C4-2B (cell line): ENCODE results near the gene PUS10.

Experiments used
- H3K27ac ChIP-seq: fragments of 450-650 bp; 2 replicates; pipeline ENCODE4 v1.5.1; 2017
- ZFX ChIP-seq: fragments of 450-650 bp; IDR thresholded peaks from 2 replicates; pipeline ENCODE4 v1.6.1; 2017
- TF ChIP-seq, protein P1 (sequence below): fragments of 450-650 bp; conservative IDR thresholded peaks from 2 replicates; pipeline ENCODE4 v1.5.1; 2017; ENCODE audit warnings: mild to moderate bottlenecking

PUS10 gene, protein sequence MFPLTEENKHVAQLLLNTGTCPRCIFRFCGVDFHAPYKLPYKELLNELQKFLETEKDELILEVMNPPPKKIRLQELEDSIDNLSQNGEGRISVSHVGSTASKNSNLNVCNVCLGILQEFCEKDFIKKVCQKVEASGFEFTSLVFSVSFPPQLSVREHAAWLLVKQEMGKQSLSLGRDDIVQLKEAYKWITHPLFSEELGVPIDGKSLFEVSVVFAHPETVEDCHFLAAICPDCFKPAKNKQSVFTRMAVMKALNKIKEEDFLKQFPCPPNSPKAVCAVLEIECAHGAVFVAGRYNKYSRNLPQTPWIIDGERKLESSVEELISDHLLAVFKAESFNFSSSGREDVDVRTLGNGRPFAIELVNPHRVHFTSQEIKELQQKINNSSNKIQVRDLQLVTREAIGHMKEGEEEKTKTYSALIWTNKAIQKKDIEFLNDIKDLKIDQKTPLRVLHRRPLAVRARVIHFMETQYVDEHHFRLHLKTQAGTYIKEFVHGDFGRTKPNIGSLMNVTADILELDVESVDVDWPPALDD

DNA sequence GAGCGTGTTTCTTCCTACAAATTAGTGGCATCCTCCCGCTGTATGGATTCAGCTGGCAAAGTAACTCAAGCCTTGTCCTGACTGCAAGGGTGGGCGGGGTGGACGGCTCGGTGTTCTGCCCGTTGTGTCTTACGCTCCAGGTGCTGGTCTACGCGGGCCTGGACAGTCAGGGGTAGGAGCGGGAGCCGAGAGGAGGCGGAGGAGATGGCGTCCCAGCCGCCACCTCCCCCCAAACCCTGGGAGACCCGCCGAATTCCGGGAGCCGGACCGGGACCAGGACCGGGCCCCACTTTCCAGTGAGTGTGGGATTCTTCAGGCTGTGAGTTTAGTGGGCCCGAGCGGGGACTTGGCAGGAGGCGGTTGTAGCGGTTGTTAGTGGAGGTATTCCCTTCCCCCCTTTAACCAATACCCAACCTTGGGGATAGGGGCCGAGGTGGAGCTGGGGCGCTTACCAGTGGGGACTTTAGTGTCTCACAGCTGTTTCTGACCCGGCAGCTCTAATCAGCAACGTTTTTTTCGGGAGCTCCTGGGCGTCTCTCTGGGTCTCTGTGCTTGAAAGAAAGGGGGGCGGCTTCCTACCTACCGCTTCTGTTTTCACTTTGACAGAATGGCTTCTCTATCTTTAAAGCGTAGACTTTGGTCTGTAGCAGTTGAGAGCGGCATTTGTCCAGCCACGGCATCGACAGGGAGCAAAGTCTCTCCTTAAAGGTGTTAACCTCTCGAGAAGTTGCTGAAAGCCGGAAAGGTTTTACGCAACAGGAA lies at the start of gene PUS10, which contains the start of gene PEX13:
Gene PUS10 (minus strand): TSS at position 700 of the 762 bp plus-strand sequence. CDS start 6,365 bp downstream, outside the sequence.
Gene PEX13 (plus strand): TSS at position 165 of the 762 bp plus-strand sequence. CDS start 40 bp downstream, at position 205.
- peak within 1 kb of the TSS; percentile 91 for H3K27ac ChIP-seq
- TF ChIP-seq, protein P1, sequence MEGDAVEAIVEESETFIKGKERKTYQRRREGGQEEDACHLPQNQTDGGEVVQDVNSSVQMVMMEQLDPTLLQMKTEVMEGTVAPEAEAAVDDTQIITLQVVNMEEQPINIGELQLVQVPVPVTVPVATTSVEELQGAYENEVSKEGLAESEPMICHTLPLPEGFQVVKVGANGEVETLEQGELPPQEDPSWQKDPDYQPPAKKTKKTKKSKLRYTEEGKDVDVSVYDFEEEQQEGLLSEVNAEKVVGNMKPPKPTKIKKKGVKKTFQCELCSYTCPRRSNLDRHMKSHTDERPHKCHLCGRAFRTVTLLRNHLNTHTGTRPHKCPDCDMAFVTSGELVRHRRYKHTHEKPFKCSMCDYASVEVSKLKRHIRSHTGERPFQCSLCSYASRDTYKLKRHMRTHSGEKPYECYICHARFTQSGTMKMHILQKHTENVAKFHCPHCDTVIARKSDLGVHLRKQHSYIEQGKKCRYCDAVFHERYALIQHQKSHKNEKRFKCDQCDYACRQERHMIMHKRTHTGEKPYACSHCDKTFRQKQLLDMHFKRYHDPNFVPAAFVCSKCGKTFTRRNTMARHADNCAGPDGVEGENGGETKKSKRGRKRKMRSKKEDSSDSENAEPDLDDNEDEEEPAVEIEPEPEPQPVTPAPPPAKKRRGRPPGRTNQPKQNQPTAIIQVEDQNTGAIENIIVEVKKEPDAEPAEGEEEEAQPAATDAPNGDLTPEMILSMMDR = no peak
- peak; percentile 28; the same call in 1 of the 2 replicates for TF ChIP-seq ZFX

DNA sequence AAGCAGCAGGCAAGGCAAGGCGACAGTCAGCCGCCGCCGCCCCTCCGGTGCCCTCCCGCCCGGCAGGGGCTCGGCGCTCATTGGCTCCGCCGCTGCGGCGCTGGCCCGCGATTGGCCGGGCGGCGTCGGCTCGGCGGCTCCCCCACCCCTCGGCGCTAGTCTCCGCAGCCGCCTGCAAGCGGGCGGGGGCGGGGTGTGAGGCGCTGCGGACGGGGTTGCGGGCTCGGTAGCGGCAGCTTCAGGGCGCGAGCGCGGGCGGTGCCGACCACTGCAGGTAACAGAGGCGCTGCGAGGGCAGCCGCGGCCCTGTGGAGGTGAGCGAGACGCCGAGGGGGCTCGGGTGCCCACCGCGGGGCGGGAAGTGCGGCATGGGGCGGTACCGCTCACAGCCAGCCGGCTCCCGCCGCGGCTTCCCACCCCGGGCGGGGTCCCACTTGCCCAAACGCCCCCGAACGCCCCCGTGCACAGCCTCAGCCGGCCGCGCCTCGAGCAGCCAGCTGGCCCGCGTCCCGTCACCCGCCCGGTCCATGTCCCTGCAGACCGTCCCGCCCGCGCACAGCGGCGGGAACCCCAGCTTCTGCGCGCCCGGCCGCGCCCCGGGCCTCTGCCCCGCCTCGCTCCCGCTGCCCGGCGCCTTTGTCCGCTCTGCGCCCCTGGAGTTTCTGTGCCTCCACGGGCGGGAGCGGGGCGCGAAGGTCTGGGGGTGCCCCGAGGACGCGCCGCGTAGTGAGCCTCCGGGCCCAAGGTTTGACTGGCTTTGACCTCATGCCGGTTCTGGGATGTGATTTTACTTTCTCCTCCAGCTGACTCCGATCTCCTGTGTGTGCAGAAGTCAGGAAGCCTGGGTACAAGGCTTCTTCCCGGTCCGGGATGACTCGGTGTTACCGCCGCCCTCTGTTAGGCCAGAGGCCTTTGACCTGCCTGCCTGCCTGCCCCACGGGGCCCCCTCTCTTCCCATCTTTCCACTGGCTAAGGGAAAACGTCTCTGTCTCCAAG lies 48.0 kb upstream of the PUS10 start, which contains the start of gene SANBR:
Gene SANBR (plus strand): TSS at position 158 of the 996 bp plus-strand sequence. CDS start 4,480 bp downstream, outside the sequence.
- TF ChIP-seq ZFX = peak; percentile 39; the same call in 1 of the 2 replicates
- TF ChIP-seq, protein P1 = no peak
- H3K27ac ChIP-seq = peak within 1 kb of the TSS; percentile 75

DNA sequence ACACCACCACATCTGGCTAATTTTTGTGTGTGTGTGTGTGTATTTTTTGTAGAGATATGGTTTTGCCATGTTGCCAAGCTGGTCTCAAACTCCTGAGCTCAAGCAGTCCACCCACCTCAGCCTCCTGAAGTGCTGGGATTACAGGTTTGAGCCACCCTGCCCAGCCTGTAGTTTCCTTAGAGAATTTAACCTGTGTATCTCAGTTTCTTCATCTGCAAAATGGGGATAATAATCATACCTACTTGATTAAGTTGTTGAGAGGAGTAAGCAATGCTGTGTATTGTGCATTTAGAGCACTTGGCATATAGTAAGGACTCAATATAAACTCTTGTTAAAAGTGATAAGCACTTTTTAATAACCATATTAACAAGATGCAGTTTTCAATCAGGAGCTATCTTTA lies 41.3 kb upstream of the PUS10 start:
- no peak for TF ChIP-seq ZFX
- TF ChIP-seq, protein P1 = no peak
- no peak overlapping the region for H3K27ac ChIP-seq

DNA sequence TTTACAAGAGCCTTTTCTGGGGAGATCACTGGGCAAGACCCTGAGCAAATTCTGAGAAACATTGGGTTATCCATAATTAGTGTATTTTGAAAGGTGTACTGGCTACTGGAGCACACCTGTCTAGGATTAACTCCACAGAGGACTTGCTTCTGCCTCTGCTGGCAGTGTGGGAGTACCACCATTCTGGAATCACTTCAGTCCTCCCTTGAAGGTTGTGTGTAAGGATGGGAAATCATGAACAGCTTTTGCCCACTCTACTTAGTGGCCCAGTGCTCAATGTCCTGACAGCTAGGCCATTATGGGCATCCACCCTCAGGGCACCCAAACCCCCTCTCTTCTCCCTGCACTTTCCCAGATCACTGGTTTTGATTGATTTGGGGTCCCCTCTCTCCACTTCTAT lies 39.5 kb upstream of the PUS10 start:
- TF ChIP-seq, protein P1 = no peak
- no peak for TF ChIP-seq ZFX
- H3K27ac ChIP-seq = no peak overlapping the region

DNA sequence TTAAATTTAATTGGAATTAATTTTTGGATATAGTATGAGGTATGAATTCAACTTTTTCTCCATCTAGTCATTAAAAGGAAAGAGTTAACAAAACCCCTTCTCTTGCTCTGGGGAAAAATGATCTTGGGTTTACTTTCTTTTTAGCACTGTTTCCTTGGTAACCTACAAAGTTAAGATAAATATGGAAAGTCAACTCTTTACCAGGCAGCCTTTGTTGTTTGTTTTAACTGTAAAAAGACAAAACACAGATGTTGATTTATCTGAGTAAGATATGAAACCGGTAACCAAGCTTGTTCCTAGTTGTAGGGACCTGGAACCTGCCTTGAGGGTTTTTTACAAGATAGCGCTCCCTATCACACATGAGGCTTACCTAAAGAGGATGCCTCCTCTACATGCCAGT lies 37.5 kb upstream of the PUS10 start:
- H3K27ac ChIP-seq = no peak overlapping the region
- TF ChIP-seq ZFX = no peak
- TF ChIP-seq, protein P1 = no peak

DNA sequence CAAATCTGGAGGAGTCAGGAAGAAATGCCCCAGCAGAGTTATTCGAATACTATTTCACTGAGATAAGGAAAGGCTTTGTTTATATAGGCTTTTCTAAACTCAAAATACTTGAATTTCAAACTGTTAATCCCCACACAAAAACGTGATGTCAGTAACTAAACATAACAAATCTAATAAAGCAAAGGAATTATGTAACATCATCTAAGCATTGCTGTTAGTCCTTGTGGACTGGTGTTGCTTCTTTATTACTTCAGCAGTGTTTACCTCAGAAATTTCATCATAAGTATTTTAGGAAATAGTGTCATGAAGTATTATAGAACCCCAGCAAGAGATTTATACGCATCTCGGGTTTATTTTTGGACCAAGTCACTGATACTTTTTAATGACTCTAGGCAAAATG lies 27.9 kb upstream of the PUS10 start:
- TF ChIP-seq, protein P1 = no peak
- TF ChIP-seq ZFX = no peak
- no peak overlapping the region for H3K27ac ChIP-seq
